ENCODE measurements around the gene EYA3.

- TF ChIP-seq NFE2L1 (CRISPR knock-in tag; IDR thresholded peaks at IDR 0.05) (no peak), ZNF263 (CRISPR knock-in tag; IDR thresholded peaks at IDR 0.05; ENCODE audit: low read depth) (no peak), ZNF219 (CRISPR knock-in tag; IDR thresholded peaks at IDR 0.05; ENCODE audit: borderline replicate concordance) (no peak), ATF1 (CRISPR knock-in tag; IDR thresholded peaks at IDR 0.05) (no peak), FOXK1 (CRISPR knock-in tag; IDR thresholded peaks at IDR 0.05) (no peak), ELF4 (CRISPR knock-in tag; IDR thresholded peaks at IDR 0.05; ENCODE audit: low read depth) (no peak)
- TF ChIP-seq, protein P1, sequence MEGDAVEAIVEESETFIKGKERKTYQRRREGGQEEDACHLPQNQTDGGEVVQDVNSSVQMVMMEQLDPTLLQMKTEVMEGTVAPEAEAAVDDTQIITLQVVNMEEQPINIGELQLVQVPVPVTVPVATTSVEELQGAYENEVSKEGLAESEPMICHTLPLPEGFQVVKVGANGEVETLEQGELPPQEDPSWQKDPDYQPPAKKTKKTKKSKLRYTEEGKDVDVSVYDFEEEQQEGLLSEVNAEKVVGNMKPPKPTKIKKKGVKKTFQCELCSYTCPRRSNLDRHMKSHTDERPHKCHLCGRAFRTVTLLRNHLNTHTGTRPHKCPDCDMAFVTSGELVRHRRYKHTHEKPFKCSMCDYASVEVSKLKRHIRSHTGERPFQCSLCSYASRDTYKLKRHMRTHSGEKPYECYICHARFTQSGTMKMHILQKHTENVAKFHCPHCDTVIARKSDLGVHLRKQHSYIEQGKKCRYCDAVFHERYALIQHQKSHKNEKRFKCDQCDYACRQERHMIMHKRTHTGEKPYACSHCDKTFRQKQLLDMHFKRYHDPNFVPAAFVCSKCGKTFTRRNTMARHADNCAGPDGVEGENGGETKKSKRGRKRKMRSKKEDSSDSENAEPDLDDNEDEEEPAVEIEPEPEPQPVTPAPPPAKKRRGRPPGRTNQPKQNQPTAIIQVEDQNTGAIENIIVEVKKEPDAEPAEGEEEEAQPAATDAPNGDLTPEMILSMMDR (IDR thresholded peaks at IDR 0.05): no peak
- TF ChIP-seq, protein P2, sequence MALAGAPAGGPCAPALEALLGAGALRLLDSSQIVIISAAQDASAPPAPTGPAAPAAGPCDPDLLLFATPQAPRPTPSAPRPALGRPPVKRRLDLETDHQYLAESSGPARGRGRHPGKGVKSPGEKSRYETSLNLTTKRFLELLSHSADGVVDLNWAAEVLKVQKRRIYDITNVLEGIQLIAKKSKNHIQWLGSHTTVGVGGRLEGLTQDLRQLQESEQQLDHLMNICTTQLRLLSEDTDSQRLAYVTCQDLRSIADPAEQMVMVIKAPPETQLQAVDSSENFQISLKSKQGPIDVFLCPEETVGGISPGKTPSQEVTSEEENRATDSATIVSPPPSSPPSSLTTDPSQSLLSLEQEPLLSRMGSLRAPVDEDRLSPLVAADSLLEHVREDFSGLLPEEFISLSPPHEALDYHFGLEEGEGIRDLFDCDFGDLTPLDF (CRISPR knock-in tag; IDR thresholded peaks at IDR 0.05): no peak
- TF ChIP-seq, protein P3, sequence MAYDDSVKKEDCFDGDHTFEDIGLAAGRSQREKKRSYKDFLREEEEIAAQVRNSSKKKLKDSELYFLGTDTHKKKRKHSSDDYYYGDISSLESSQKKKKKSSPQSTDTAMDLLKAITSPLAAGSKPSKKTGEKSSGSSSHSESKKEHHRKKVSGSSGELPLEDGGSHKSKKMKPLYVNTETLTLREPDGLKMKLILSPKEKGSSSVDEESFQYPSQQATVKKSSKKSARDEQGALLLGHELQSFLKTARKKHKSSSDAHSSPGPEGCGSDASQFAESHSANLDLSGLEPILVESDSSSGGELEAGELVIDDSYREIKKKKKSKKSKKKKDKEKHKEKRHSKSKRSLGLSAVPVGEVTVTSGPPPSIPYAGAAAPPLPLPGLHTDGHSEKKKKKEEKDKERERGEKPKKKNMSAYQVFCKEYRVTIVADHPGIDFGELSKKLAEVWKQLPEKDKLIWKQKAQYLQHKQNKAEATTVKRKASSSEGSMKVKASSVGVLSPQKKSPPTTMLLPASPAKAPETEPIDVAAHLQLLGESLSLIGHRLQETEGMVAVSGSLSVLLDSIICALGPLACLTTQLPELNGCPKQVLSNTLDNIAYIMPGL (CRISPR knock-in tag; IDR thresholded peaks at IDR 0.05): no peak
Observed at GRCh38 chr1:27960762-27961645, 127.4 kb downstream of the EYA3 start.

Measured in WTC11 (cell line).